ENCODE data around the gene PMS1.
"Not testable (repeated sequence)": the region's sequence is repeated elsewhere in the genome, so short reads cannot be mapped to it uniquely, and the experiment has no call there.

Gene PMS1

GRCh38 chr2:189783927-189784867 lies at the start of gene PMS1, which contains the start of gene ORMDL1:
Gene PMS1 (plus strand): TSS chr2:189784450. CDS start chr2:189791810, 7,360 bp downstream.
Gene ORMDL1 (minus strand): TSS chr2:189784339. CDS start chr2:189782595, 1,744 bp downstream.
- in situ Hi-C loops (cut with HindIII; ENCODE audit: low pct_unique_long_range_greater_than_20kb, low sequenced_read_pairs) = no loop called here
- peak; percentile 87 to 95 for DNase-seq (ENCODE audit: low read depth in 1 of 2, low spot score in 1 of 2)

DNA sequence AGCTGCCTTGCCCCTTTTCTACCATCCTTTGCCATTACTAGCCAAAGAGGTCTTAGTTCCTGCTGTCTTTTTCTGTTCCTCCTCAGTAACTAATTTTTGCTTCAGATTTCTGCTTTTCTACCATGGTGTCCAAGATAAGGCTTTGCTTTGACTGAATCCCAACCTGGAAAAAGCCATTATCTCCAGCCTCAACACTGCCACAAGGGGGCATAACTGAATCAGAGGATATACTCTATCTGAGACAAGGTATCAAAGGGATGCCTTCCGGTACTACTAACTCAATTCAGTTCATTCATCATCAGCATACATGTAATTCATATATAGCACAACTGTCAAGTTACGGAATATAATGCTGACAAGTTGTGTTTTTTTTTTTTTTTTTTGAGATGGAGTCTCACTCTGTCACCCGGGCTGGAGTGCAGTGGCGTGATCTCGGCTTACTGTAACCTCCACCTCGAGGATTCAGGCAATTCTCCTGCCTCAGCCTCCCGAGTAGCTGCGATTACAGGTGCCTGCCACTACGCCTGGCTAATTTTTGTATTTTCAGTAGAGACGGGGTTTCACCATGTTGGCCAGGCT lies 33.1 kb upstream of the PMS1 start:
- in situ Hi-C loops (cut with HindIII; ENCODE audit: low pct_unique_long_range_greater_than_20kb, low sequenced_read_pairs) = no loop called here
- peak; percentile 5 to 36 for DNase-seq (ENCODE audit: low read depth in 1 of 2, low spot score in 1 of 2)
- no peak for TF ChIP-seq JUND (IDR thresholded peaks at IDR 0.05; ENCODE audit: low read depth)

More at GRCh38 chr2:189783927-189784867, at the start of gene PMS1, which contains the start of gene ORMDL1:
- no peak for TF ChIP-seq JUND (IDR thresholded peaks at IDR 0.05; ENCODE audit: low read depth)

GRCh38 chr2:189756311-189756952 lies 27.8 kb upstream of the PMS1 start:
- in situ Hi-C loops (cut with HindIII; ENCODE audit: low pct_unique_long_range_greater_than_20kb, low sequenced_read_pairs) = no loop called here
- DNase-seq (ENCODE audit: low read depth in 1 of 2, low spot score in 1 of 2) = no peak
- no peak for TF ChIP-seq JUND (IDR thresholded peaks at IDR 0.05; ENCODE audit: low read depth)

GRCh38 chr2:189760154-189760553 lies 24.1 kb upstream of the PMS1 start:
- in situ Hi-C loops (cut with HindIII; ENCODE audit: low pct_unique_long_range_greater_than_20kb, low sequenced_read_pairs); DNase-seq (ENCODE audit: low read depth in 1 of 2, low spot score in 1 of 2): not testable (repeated sequence)

DNA sequence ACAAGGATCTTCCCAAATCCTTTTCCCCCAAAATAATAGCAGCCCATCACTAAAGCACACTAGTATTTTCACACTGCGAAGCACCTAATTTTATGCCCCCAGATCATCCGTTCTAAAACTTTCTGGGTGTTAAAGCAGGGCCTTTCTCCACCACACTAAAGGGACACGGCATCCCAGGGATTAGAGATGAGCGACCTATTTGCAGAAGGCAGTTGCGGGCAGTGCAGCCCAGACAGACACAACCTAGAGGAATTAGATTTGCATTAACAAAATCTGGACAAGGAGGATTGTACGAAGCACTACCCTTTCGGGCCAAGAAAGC lies 22.1 kb upstream of the PMS1 start:
- in situ Hi-C loops (cut with HindIII; ENCODE audit: low pct_unique_long_range_greater_than_20kb, low sequenced_read_pairs) = no loop called here
- DNase-seq (ENCODE audit: low read depth in 1 of 2, low spot score in 1 of 2) = no peak
- TF ChIP-seq JUND (IDR thresholded peaks at IDR 0.05; ENCODE audit: low read depth) = no peak

GRCh38 chr2:189762551-189763298 lies 21.5 kb upstream of the PMS1 start, which contains the start of gene OSGEPL1:
Gene OSGEPL1 (minus strand): TSS chr2:189762792. CDS start chr2:189761640, 1,152 bp downstream.
- DNase-seq (ENCODE audit: low read depth in 1 of 2, low spot score in 1 of 2) = peak; percentile 24 to 93
- no peak for TF ChIP-seq JUND (IDR thresholded peaks at IDR 0.05; ENCODE audit: low read depth)
- in situ Hi-C loops (cut with HindIII; ENCODE audit: low pct_unique_long_range_greater_than_20kb, low sequenced_read_pairs) = no loop called here

DNA sequence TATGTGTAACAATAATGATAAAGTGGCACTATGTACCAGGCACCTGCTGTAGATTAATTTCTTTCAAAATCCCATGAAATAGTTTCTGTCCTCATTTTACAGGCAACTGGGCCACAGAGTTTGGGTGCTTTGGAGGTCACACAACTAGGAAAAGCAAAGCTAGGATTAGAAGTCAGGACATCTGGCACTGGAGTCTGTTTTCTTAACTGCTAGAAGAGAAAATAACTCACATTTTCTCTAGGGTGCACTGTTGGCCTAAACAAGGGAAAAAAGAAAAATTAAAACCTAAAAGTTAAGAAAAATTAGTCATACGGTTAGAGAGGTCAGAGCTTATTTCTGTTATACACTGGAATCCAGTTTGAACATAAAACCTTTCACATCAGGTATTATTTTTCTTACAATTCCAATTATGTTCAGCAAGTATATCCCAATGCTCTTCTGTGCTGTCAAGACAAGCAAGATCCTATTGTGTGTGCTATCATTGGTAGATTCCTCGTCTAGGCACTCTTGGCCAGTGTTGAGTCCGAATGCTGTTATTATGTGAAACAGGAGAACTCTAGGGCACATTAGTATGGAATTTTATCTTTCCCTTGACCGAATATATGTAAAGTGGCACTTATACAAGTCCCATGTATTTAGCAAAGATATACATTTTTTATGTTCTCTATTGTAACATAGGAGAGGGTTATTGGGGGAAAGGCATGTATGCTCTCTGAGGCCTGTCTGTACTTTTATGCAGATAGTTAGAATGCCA lies 20.2 kb upstream of the PMS1 start:
- in situ Hi-C loops (cut with HindIII; ENCODE audit: low pct_unique_long_range_greater_than_20kb, low sequenced_read_pairs) = no loop called here
- no peak for DNase-seq (ENCODE audit: low read depth in 1 of 2, low spot score in 1 of 2)
- TF ChIP-seq JUND (IDR thresholded peaks at IDR 0.05; ENCODE audit: low read depth) = no peak

GRCh38 chr2:189770590-189771322 lies 13.5 kb upstream of the PMS1 start:
- no peak for TF ChIP-seq JUND (IDR thresholded peaks at IDR 0.05; ENCODE audit: low read depth)
- in situ Hi-C loops (cut with HindIII; ENCODE audit: low pct_unique_long_range_greater_than_20kb, low sequenced_read_pairs) = no loop called here
- no peak for DNase-seq (ENCODE audit: low read depth in 1 of 2, low spot score in 1 of 2)

GRCh38 chr2:189772212-189772611 lies 12.0 kb upstream of the PMS1 start:
- no peak for TF ChIP-seq JUND (IDR thresholded peaks at IDR 0.05; ENCODE audit: low read depth)
- DNase-seq (ENCODE audit: low read depth in 1 of 2, low spot score in 1 of 2) = no peak
- in situ Hi-C loops (cut with HindIII; ENCODE audit: low pct_unique_long_range_greater_than_20kb, low sequenced_read_pairs) = no loop called here

DNA sequence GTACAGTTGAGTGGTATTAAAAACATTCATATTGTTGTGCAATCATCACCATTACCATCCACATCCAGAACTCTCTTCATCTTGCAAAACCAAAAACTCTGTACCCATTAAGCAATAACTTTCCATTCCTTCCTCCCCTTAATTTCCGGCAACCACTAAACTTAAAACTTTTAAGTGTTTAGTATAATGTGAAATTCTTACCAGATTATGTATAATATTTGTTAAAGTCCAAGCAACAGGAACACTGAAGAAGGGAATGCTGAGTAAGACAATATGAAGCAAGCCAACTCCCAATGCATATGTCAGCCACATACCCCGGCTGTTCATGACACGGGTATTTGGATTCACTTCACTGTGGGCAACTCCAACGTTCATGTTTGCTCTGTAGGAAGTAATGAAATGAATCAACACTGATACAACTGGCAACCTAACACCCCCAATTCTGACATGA lies 2.0 kb upstream of the PMS1 start:
- no peak for TF ChIP-seq JUND (IDR thresholded peaks at IDR 0.05; ENCODE audit: low read depth)
- no peak for DNase-seq (ENCODE audit: low read depth in 1 of 2, low spot score in 1 of 2)

DNA sequence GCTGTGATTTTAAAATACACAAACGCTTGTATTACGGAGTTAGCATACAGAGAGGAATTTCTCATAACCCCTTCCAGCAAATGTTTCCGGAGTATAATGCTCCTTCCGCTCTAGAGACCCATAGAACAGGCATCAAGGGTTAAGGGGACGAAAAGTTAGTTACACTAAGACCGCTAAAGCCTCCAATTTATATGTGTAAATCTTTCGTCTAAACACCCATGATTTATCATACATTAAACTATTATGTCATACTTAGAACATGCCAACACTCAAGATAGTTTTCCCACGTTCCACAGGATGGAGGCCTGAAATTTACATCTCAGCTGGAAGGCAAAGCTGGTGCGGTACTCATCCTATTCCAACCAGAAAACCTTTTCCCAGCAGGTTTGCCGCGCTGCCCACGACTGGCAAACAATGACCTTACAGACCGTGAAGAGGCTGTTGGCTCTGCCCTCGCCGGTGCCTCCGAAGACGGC lies 761 bp upstream of the PMS1 start:
- in situ Hi-C loops (cut with HindIII; ENCODE audit: low pct_unique_long_range_greater_than_20kb, low sequenced_read_pairs) = no loop called here
- no peak for TF ChIP-seq JUND (IDR thresholded peaks at IDR 0.05; ENCODE audit: low read depth)
- peak in 1 of 2 experiments; percentile 23 for DNase-seq (ENCODE audit: low read depth in 1 of 2, low spot score in 1 of 2)

More for the DNA sequence above, 2.0 kb upstream of the PMS1 start:
- in situ Hi-C loops (cut with HindIII; ENCODE audit: low pct_unique_long_range_greater_than_20kb, low sequenced_read_pairs) = no loop called here
